Calu3 (cell line): ENCODE measurements around the gene ACAP2. TPM values are rescaled to one million over a fixed set of nuclear protein-coding genes. Genes with fewer than 3 reads are reported as not detected.

ENCODE experiments used
- BruUV-seq: library from RNA; stranded (reverse); fragments of 400-500 nt; replicated peaks from 2 replicates; lab custom pipeline; 2021; lab: Mats Ljungman, UMichigan
- CTCF ChIA-PET: fragments of 300-600 bp; sonication (Branson Sonifier 250); formaldehyde crosslinking; loops from one replicate; lab custom pipeline; 2022; ENCODE audit warnings: antibody characterized with exemption; lab: Charles Lee
- DNase-seq: peaks from one replicate; pipeline ENCODE4 v3.0.0; 2022
- H3K27ac Mint-ChIP-seq: one replicate; pipeline ENCODE4 v1.8.0; 2022; ENCODE audit warnings: mixed read lengths; ENCODE audit not compliant: unreplicated experiment
- H3K27me3 Mint-ChIP-seq: one replicate; pipeline ENCODE4 v1.8.0; 2022; ENCODE audit warnings: mixed read lengths; ENCODE audit not compliant: unreplicated experiment
- H3K36me3 Mint-ChIP-seq: one replicate; pipeline ENCODE4 v1.8.0; 2022; ENCODE audit warnings: mild to moderate bottlenecking, moderate library complexity, mixed read lengths; ENCODE audit not compliant: insufficient read depth, unreplicated experiment
- H3K4me1 Mint-ChIP-seq: one replicate; pipeline ENCODE4 v1.8.0; 2022; ENCODE audit warnings: mild to moderate bottlenecking, low read depth, mixed read lengths; ENCODE audit not compliant: unreplicated experiment
- H3K4me3 Mint-ChIP-seq: one replicate; pipeline ENCODE4 v1.8.0; 2022; ENCODE audit warnings: mild to moderate bottlenecking, low read depth, moderate library complexity, mixed read lengths; ENCODE audit not compliant: unreplicated experiment
- H3K9me3 Mint-ChIP-seq: one replicate; pipeline ENCODE4 v1.8.0; 2022; ENCODE audit warnings: low read depth, mixed read lengths; ENCODE audit not compliant: unreplicated experiment
- CTCF ChIP-seq: fragments of 200-600 bp; IDR thresholded peaks from one replicate; pipeline ENCODE4 v1.8.0; 2022; ENCODE audit warnings: antibody characterized with exemption; ENCODE audit not compliant: unreplicated experiment
- intact Hi-C: fragments of 100-400 bp; cut with micrococcal nuclease; formaldehyde crosslinking; loops from one replicate; pipeline ENCODE4 v1.10.0; 2022; ENCODE audit not compliant: unreplicated experiment
- total RNA-seq: library from RNA; stranded (reverse); gene quantifications from 2 replicates; pipeline ENCODE4 v1.2.3, GENCODE V29; 2022

Gene ACAP2
- total RNA-seq, 1 experiment from 2014 or later: 74.0 TPM

GRCh38 chr3:195388380-195388779 lies 54.4 kb downstream of the ACAP2 start:
- H3K36me3 Mint-ChIP-seq: peaks cover 13% of the 10 kb centered on the region
- H3K27ac Mint-ChIP-seq: peak overlapping the region; percentile 79
- peaks cover 52% of the 10 kb centered on the region for H3K4me1 Mint-ChIP-seq
- intact Hi-C loops: loop anchor here (1.0 to 5.0 kb wide), 3 partner anchors 36 to 81 kb away; no protein-coding TSS in a partner anchor
- CTCF ChIA-PET: interaction anchor here (0.6 to 1.9 kb wide), 6 partner anchors 50 to 117 kb away, joined by 3 to 15 read pairs (median 4); partner anchors contain the start of genes ACAP2 and XXYLT1
- H3K9me3 Mint-ChIP-seq: no peaks in the 10 kb centered on the region
- DNase-seq: peak; percentile 82
- H3K27me3 Mint-ChIP-seq: no peaks in the 10 kb centered on the region
- no peak for TF ChIP-seq CTCF
- no peak overlapping the region for H3K4me3 Mint-ChIP-seq
- no TSS peak for BruUV-seq

GRCh38 chr3:195386739-195387138 lies 56.1 kb downstream of the ACAP2 start:
- no TSS peak for BruUV-seq
- Mint-ChIP-seq H3K27me3 (no peaks in the 10 kb centered on the region), H3K27ac (peak overlapping the region; percentile 2), H3K9me3 (no peaks in the 10 kb centered on the region), H3K4me1 (peaks cover 55% of the 10 kb centered on the region), H3K4me3 (no peak overlapping the region), H3K36me3 (peaks cover 13% of the 10 kb centered on the region)
- intact Hi-C loops: loop anchor here (5.0 kb wide), 2 partner anchors 34 to 79 kb away; no protein-coding TSS in a partner anchor
- no peak for TF ChIP-seq CTCF
- CTCF ChIA-PET: no interaction called here
- no peak for DNase-seq

GRCh38 chr3:195385526-195385925 lies 57.3 kb downstream of the ACAP2 start:
- Mint-ChIP-seq H3K36me3 (peaks cover 9% of the 10 kb centered on the region), H3K27ac (peak overlapping the region; percentile 2), H3K27me3 (no peaks in the 10 kb centered on the region), H3K9me3 (no peaks in the 10 kb centered on the region), H3K4me3 (peak overlapping the region; percentile 0), H3K4me1 (peaks cover 66% of the 10 kb centered on the region)
- CTCF ChIA-PET: no interaction called here
- intact Hi-C loops: loop anchor here (5.0 kb wide), 2 partner anchors 33 to 78 kb away; no protein-coding TSS in a partner anchor
- no TSS peak for BruUV-seq
- no peak for TF ChIP-seq CTCF
- peak; percentile 14 for DNase-seq

- Mint-ChIP-seq H3K27ac (peak overlapping the region; percentile 2), H3K36me3 (peaks cover 9% of the 10 kb centered on the region)
- intact Hi-C loops: loop anchor here (5.0 kb wide), 2 partner anchors 33 to 78 kb away; no protein-coding TSS in a partner anchor
These were observed 57.9 kb downstream of the ACAP2 start for GRCh38 chr3:195384952-195385351.

More at GRCh38 chr3:195384952-195385351, 57.9 kb downstream of the ACAP2 start:
- no peaks in the 10 kb centered on the region for H3K27me3 Mint-ChIP-seq
- peak overlapping the region; percentile 0 for H3K4me3 Mint-ChIP-seq
- no TSS peak for BruUV-seq
- DNase-seq: peak; percentile 11
- TF ChIP-seq CTCF: no peak
- H3K4me1 Mint-ChIP-seq: peaks cover 69% of the 10 kb centered on the region
- CTCF ChIA-PET: no interaction called here
- no peaks in the 10 kb centered on the region for H3K9me3 Mint-ChIP-seq
